GM18861 (cell line): ENCODE data around the gene SIN3B.
A peak's percentile ranks its signal among the peaks of the same experiment; 100 is the strongest.

Experiments
- ATAC-seq: cut with Tn5 transposase; IDR thresholded peaks from one replicate; pipeline ENCODE4 v1.9.1; 2021; ENCODE audit not compliant: unreplicated experiment

The SIN3B gene

DNA sequence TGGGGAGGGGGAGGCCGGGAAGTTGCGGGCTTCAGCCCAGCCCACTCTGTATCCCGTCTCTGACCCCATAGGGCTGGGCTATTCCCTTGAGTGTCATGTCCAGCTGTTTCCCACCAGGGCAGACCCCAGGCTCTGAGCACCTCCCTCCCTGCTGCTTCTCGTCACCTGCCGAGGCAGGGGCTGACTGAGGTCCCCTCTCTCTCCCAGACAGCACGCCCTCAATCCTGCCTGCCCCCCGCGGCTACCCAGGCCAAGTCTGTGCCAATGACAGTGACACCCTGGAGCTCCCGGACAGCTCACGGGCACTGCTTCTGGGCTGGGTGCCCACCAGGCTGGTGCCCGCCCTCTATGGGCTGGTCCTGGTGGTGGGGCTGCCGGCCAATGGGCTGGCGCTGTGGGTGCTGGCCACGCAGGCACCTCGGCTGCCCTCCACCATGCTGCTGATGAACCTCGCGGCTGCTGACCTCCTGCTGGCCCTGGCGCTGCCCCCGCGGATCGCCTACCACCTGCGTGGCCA, 60.2 kb downstream of the SIN3B start:
- no peak for ATAC-seq

DNA sequence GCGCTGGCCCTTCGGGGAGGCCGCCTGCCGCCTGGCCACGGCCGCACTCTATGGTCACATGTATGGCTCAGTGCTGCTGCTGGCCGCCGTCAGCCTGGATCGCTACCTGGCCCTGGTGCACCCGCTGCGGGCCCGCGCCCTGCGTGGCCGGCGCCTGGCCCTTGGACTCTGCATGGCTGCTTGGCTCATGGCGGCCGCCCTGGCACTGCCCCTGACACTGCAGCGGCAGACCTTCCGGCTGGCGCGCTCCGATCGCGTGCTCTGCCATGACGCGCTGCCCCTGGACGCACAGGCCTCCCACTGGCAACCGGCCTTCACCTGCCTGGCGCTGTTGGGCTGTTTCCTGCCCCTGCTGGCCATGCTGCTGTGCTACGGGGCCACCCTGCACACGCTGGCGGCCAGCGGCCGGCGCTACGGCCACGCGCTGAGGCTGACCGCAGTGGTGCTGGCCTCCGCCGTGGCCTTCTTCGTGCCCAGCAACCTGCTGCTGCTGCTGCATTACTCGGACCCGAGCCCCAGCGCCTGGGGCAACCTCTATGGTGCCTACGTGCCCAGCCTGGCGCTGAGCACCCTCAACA, 60.8 kb downstream of the SIN3B start:
- ATAC-seq = no peak

- ATAC-seq = no peak
Measured at GRCh38 chr19:16890461-16891184, 61.4 kb downstream of the SIN3B start.

GRCh38 chr19:16891696-16892382, 62.6 kb downstream of the SIN3B start:
- no peak for ATAC-seq

DNA sequence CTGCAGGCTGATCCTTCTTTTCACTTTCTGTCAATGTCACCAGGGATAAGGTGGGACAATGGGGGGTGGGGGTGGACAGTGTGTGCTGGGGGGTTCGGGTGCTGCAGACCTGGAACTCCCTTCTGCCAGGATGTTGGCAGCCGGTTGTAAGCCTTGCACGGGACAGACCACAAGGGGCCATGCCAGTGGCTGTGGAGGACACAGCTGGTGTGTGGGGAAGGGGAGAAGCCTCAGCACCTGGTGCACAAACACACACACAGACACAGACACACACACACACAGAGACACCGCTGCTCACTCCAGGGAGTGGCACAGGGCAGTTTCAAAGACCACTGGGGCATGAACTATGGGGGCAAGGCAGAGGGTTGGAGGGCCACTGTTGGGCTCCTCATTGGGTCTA, 63.2 kb downstream of the SIN3B start:
- ATAC-seq = no peak

- peak; percentile 26 for ATAC-seq
Measured at GRCh38 chr19:16892868-16893685, 63.9 kb downstream of the SIN3B start.

GRCh38 chr19:16893686-16893989, 64.4 kb downstream of the SIN3B start:
- no peak for ATAC-seq

DNA sequence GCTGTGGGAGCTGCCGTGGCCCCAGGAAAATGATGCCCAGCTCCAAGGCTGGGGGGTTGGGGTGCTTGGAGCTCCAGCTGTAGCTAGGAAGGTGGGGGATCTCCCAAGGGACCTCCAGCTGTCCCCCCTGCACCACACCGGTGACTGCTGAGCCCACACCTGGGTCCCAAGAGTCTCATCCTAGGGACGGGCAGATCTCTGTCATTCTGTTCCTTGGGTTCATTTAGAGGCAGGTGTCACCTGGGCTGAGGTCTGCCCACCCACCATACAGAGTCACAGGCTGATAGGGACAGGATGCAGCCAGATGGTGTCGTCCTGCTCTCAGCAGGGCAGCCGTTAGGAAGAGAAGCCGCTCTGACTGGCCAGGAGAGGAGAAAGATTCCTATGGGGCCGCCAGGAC, 64.9 kb downstream of the SIN3B start:
- no peak for ATAC-seq

DNA sequence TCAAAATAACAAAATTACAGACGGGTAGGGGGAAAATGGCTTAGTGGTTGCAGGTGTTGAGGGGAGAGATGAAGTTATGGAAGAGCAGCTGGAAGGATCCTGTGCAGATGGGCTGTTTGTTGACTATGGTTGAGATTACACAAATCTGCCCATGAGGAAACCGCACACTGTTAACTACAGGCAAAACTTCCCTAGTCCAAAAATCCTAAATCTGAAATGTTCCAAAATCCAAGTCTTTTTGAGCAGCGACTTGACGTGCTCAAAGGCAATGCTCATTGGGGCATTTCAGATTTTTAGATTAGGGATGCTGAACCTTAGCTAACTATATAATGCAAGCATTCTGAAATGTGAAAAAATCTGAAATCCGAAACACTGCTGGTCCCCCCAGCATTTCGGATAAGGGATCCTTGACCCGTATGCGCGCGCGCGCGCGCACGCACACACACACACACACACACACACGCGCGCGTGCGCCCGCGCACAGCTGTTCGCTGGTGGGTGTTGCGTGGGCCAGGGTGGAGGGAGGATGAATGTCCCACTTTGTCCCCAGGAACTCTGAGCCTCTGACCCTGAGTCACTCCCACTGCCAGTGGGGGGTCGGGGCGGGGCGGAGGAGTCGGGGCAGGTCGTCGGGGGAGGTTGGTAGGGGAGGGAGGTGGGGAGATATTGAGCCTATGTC, 66.4 kb downstream of the SIN3B start:
- no peak for ATAC-seq

- ATAC-seq = no peak
Measured at GRCh38 chr19:16896146-16897028, 67.2 kb downstream of the SIN3B start.

DNA sequence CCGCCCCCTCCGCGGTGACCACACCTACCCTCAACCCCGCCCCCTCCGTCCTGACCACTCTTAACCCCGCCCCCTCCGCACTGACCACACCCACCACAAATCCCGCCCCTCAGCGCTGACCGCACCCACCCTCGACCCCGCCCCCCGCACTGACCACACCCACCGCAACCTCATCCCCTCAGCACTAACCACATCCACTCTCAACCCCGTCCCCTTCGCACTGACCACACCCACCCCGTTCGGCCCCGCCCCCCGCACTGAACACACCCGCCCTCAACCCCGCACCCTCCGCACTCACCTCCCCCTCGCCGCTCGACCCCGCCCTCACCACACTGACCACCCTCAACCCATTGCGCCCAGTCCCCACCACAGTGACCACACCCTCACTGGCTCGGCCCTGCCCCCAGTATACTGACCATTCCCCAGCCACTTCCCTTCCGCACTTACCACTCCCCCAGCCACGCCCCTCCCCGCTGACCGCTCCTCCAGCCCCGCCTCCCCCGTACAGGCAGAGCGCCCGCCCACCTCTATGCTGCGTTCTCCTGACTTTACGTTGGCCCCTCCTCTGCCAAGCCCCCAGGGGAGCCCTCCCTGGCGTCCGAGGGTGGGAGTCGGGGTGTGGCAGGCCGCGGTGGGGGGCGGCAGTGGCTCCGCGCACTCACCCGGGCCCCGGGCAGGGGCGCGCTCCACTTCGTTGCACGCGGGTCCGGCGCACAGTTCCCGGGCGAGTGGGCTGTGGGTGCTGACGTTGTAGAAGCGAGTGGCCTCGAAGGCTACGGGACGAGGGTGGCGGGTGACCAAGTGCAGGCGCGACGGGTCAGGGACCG, 68.0 kb downstream of the SIN3B start:
- ATAC-seq = peak; percentile 20

DNA sequence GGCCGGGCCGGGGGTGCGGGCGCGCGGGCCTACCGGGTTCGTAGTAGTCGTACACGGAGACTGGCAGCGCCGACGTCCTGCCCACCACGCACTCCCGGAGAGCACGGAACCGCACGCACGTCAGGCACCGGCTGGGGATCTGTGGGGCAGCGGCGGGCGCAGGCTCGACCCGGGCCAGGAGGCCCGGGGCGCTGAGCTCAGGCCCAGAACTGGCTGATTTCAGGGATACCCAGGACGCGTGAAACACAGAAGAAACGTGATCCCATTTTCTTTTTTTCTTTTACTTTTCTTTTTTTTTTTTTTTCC, 68.6 kb downstream of the SIN3B start:
- ATAC-seq = no peak

- no peak for ATAC-seq
Measured at GRCh38 chr19:16898361-16899015, 69.3 kb downstream of the SIN3B start.

- no peak for ATAC-seq
Measured at GRCh38 chr19:16899566-16900075, 70.4 kb downstream of the SIN3B start.

DNA sequence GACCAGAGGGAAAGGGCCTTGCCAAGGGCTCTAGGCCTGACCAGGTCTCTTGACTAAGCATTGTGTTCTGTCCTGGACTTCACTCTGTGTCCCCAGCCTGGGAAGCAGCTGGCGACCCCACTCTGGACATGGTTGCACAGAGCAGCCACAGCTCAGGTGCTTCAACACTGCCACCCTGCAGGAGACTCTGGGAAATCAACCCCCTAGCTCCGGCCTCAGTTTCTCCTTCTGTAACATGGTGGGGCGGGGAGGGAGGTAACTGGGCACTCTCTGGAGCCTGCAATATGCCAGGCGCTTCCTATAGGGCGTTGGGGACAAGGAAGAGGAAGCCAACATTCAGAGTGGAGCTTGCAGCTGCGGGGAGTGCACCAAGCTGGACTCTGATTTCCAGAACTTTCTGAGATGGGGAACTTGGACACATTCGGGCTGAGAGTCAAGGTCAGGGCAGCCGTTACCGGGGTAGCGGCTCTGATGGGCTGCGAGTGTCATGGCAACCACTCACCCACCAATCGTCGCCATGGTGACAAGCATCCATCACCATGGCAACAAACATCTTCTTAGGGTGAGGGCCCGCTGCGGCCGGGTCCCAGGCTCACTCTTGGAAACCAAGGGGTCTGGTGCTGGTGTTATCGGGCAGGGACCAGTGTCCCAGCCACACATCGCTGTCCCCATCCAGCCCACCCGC, 72.4 kb downstream of the SIN3B start:
- no peak for ATAC-seq

GRCh38 chr19:16902545-16902944, 73.3 kb downstream of the SIN3B start:
- no peak for ATAC-seq

- ATAC-seq = no peak
Measured at GRCh38 chr19:16903347-16903746, 74.1 kb downstream of the SIN3B start.

DNA sequence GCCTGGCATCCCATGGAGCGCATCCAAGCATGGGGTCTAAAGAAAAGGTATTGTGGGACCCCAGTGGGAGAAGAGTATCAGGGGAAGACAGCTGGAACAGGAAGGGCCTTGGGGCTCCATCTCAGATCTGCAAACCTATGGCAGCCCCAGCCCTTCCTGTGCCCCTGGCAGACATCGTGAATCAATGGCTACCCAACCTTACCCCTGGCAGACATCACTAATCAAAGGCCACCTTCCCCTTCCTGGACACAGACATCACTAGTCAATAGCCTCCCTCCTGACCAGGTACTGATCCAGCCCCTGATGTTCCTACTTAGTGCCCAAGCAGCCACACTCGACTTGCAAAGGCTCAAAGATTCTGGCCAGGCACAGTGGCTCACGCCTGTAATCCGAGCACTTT, 75.4 kb downstream of the SIN3B start:
- ATAC-seq = no peak
